ENCODE data around the gene LARGE1. TPM values are rescaled to one million over a fixed set of nuclear protein-coding genes. Genes with fewer than 3 reads are reported as not detected.

LARGE1 gene
- total RNA-seq, 1 experiment from 2014 or later: 2.5 TPM

DNA sequence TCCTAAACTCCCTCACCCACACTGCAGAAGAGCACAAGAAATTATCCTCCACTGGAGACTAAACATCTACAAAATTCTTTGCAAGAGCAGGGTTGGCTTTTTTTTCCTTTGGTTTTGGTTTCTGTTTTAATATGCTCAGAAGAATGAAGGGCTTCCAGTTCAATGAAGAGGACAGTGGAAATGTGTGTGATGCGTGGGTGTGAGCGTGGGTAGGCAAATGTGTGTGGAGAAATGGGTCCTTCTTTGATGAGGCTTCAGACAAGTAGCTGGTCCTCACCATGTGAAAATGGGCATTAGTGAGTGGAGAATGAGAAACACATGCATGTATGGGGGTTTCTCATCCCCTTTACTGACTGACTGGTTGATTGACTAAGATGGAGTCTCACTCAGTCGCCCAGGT is 598.8 kb downstream of the LARGE1 start:
- Histone ChIP-seq H3K27ac (ENCODE audit: low read length) (no peak overlapping the region), H3K27me3 (ENCODE audit: control insufficient read depth, insufficient read depth, low read length) (no peaks in the 10 kb centered on the region; the same call in 1 of the 2 replicates), H3K4me1 (ENCODE audit: control insufficient read depth, insufficient read depth, low read length) (no peaks in the 10 kb centered on the region), H3K9me3 (ENCODE audit: control insufficient read depth, insufficient read depth, low read depth, low read length) (no peaks in the 10 kb centered on the region), H3K4me3 (ENCODE audit: low read depth in 2 of 2, low read length in 2 of 2) (no peak overlapping the region), H3K36me3 (ENCODE audit: control insufficient read depth, insufficient read depth, low read length) (no peaks in the 10 kb centered on the region)
- in situ Hi-C loops (cut with HindIII; ENCODE audit: low pct_unique_long_range_greater_than_20kb, low sequenced_read_pairs): no loop called here
- ATAC-seq (no peak), DNase-seq (ENCODE audit: low read depth, low spot score) (no peak)
- ChIA-PET CTCF (no interaction called here), POLR2A (no interaction called here)
- intact Hi-C loops (cut with micrococcal nuclease; ENCODE audit: unreplicated experiment): no loop called here
- no TSS peak for BruUV-seq (replicated peaks)
- TF ChIP-seq POLR2AphosphoS5 (IDR thresholded peaks at IDR 0.05; ENCODE audit: low read depth, low read length) (no peak), SIN3A (IDR thresholded peaks at IDR 0.05; ENCODE audit: borderline replicate concordance, insufficient read depth, low read depth, low read length) (no peak), TCF7L2 (IDR thresholded peaks at IDR 0.05; ENCODE audit: low read depth, low read length) (no peak), REST (IDR thresholded peaks at IDR 0.05; ENCODE audit: insufficient read depth in 1 of 2, low read depth in 2 of 2, low read length in 1 of 2) (no peak)
- TF ChIP-seq, protein P1, sequence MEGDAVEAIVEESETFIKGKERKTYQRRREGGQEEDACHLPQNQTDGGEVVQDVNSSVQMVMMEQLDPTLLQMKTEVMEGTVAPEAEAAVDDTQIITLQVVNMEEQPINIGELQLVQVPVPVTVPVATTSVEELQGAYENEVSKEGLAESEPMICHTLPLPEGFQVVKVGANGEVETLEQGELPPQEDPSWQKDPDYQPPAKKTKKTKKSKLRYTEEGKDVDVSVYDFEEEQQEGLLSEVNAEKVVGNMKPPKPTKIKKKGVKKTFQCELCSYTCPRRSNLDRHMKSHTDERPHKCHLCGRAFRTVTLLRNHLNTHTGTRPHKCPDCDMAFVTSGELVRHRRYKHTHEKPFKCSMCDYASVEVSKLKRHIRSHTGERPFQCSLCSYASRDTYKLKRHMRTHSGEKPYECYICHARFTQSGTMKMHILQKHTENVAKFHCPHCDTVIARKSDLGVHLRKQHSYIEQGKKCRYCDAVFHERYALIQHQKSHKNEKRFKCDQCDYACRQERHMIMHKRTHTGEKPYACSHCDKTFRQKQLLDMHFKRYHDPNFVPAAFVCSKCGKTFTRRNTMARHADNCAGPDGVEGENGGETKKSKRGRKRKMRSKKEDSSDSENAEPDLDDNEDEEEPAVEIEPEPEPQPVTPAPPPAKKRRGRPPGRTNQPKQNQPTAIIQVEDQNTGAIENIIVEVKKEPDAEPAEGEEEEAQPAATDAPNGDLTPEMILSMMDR (IDR thresholded peaks at IDR 0.05): no peak

DNA sequence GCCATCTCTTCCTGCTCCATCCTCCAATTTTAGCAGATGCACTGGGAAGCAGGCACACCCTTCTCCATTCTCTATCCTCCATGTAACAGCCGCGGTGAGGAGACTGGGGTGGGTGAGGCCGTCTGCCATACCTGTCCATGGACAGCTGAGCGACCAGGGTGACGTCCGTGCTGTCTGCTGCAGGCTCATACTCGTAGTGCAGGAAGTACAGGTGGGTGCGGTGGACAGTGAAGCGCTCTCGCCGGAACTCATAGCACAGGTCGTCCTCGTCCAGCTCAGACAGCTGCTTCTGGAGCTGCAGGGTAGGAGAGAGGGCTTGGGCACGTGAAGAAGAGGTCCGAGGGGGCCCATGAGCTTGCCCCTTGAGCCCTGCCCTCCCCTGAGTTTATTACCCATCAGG is 604.3 kb downstream of the LARGE1 start:
- TF ChIP-seq, protein P1 (IDR thresholded peaks at IDR 0.05): no peak
- TF ChIP-seq SIN3A (IDR thresholded peaks at IDR 0.05; ENCODE audit: borderline replicate concordance, insufficient read depth, low read depth, low read length) (no peak), REST (IDR thresholded peaks at IDR 0.05; ENCODE audit: insufficient read depth in 1 of 2, low read depth in 2 of 2, low read length in 1 of 2) (no peak), TCF7L2 (IDR thresholded peaks at IDR 0.05; ENCODE audit: low read depth, low read length) (no peak), POLR2AphosphoS5 (IDR thresholded peaks at IDR 0.05; ENCODE audit: low read depth, low read length) (no peak)
- Histone ChIP-seq H3K36me3 (ENCODE audit: control insufficient read depth, insufficient read depth, low read length) (no peaks in the 10 kb centered on the region), H3K27me3 (ENCODE audit: control insufficient read depth, insufficient read depth, low read length) (no peaks in the 10 kb centered on the region; the same call in 1 of the 2 replicates), H3K9me3 (ENCODE audit: control insufficient read depth, insufficient read depth, low read depth, low read length) (no peaks in the 10 kb centered on the region), H3K4me3 (ENCODE audit: low read depth in 2 of 2, low read length in 2 of 2) (no peak overlapping the region), H3K27ac (ENCODE audit: low read length) (no peak overlapping the region), H3K4me1 (ENCODE audit: control insufficient read depth, insufficient read depth, low read length) (no peaks in the 10 kb centered on the region)
- intact Hi-C loops (cut with micrococcal nuclease; ENCODE audit: unreplicated experiment) (no loop called here), in situ Hi-C loops (cut with HindIII; ENCODE audit: low pct_unique_long_range_greater_than_20kb, low sequenced_read_pairs) (no loop called here)
- ATAC-seq: no peak
- DNase-seq (ENCODE audit: low read depth, low spot score): no peak
- POLR2A ChIA-PET: no interaction called here
- no TSS peak for BruUV-seq (replicated peaks)
- CTCF ChIA-PET: no interaction called here

All from Panc1 (cell line).